Measurements from ENCODE around the gene SYTL1.

Gene SYTL1

GRCh38 chr1:27321813-27322568 lies 19.8 kb upstream of the SYTL1 start, which contains the start of gene TMEM222:
TSS of gene TMEM222 (plus strand) at chr1:27322163. CDS start at chr1:27322198, 35 bp downstream.
- DNase-seq (ENCODE audit: low spot score), result peak; percentile 97

- no peak for DNase-seq (ENCODE audit: low spot score)
Observed at GRCh38 chr1:27322569-27323240, 19.1 kb upstream of the SYTL1 start.

DNA sequence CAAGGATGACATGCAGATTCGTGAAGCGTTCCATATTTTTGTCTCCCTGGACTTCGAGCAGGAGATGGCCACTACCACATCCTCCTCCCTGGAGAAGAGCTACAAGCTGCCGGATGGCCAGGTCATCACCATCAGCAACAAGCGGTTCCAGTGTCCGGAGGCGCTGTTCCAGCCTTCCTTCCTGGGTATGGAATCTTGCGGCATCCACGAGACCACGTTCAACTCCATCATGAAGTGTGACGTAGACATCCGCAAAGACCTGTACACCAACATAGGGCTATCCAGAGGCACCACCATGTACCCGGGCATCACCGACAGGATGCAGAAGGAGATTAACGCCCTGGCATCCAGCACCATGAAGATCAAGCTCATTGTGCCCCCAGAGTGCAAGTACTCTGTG lies 16.5 kb upstream of the SYTL1 start:
- DNase-seq (ENCODE audit: low spot score), result no peak

DNA sequence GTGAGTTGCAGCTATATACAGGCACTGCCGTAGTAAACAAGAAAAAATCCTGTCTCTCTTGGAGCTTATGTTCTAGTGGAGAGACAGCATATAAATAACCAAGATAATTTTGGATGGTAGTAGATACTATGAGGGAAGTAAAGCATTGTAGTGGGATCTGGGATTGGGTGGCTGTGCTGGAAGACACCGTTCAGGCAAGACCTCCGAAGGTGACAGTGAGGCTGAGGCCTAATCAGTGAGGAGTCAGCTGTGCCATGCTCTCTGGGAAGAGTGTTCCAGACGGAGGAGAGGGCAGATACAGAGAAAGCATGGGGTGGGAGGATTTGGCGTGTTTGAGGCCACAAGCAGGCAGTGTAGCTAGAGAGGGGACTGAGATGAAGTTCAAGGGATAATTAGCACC lies 13.9 kb upstream of the SYTL1 start:
- DNase-seq (ENCODE audit: low spot score), result no peak

- DNase-seq (ENCODE audit: low spot score), result no peak
Observed at GRCh38 chr1:27330786-27331185, 11.0 kb upstream of the SYTL1 start.

- no peak for DNase-seq (ENCODE audit: low spot score)
Observed at GRCh38 chr1:27331426-27331825, 10.4 kb upstream of the SYTL1 start.

- no peak for DNase-seq (ENCODE audit: low spot score)
Observed at GRCh38 chr1:27331922-27332321, 9.9 kb upstream of the SYTL1 start.

- peak; percentile 15 for DNase-seq (ENCODE audit: low spot score)
Observed at GRCh38 chr1:27332536-27333281, 9.1 kb upstream of the SYTL1 start.

DNA sequence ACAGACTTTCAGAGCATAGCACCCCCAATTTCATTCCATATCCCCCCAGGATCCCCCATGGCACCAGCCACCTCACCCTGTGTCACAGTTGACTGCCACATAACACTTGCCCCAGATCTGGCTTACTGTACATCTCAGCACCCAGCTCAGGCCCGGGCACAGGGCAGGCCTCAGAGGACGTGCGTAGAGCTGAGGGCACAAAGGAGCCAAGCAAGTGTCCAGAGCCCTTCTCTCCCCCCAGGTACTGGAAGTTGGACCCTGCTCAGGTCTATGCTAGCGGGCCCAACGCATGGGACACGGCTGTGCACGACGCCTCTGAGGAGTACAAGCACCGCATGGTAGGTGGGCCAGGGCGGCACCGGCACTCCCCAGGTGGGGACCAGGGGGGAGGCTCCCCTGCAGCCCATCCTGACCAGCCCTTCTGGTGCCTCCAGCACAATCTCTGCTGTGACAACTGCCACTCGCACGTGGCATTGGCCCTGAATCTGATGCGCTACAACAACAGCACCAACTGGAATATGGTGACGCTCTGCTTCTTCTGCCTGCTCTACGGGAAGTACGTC lies 8.0 kb upstream of the SYTL1 start:
- DNase-seq (ENCODE audit: low spot score), result no peak

DNA sequence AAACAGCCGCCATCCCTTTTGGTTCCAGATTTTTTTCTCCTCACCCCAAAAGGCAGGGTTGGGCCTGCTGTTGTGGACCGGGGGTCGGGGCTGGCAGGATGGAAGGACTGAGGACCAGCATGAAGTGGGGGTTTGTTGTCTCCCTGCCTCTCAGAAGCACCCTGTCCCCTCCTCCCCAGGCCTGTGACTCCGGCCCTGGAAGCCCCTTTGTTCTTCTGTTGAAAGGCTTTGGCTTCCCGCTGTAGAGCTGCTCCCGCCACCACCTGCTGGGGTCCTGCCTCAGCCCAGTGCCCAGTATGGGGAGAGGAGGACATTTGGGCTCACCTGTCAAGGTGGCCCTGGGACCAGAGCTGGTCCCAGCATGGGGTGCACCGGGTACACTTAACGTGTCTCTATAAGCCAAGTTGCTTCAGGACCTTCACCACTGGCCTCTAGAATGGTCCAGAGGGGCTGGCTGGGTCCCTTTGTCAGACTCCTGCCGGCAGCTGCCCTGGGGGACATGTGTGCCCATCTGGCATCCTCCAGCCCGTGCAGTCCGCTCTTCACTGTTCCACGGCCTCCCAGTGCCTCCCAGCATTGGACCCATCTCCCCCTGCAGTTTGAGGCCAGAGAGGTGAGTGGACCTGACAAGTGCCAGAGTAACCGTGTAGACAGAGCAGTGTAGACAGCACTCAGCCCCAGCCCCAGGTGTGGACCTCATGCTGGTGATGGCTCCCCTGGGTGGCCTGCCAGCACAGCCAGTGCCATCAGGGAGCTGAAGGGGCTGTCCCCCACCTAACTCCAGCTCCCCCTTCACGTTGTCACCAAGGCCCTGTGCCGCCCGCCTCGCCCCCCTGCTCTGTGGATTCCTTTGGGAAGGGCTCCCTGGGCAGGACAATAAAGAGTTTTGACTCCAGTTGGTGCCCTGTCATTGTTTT lies 6.1 kb upstream of the SYTL1 start:
- DNase-seq (ENCODE audit: low spot score), result no peak

GRCh38 chr1:27336756-27337155 lies 5.1 kb upstream of the SYTL1 start:
- no peak for DNase-seq (ENCODE audit: low spot score)

- DNase-seq (ENCODE audit: low spot score), result no peak
Observed at GRCh38 chr1:27338751-27339150, 3.1 kb upstream of the SYTL1 start.

DNA sequence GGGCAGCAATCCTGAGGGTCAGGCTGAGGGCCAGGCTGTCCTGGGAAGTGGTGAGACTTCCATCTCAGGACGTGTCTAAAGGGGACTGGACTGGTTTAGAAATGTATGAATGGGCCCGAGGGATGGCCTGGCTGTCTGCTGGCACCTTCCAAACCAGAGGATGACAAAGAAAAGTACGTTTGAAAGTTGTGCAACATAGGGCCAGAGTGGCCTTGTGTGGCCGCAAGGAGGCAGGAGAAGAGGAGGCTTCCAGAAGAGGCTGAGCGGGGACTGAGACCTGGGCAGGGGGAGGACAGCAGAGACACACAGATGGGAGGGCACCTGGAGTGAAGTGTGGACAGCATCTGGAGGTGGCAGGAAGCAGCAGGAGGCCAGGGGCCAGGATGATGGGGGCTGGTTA lies 2.6 kb upstream of the SYTL1 start:
- no peak for DNase-seq (ENCODE audit: low spot score)

DNA sequence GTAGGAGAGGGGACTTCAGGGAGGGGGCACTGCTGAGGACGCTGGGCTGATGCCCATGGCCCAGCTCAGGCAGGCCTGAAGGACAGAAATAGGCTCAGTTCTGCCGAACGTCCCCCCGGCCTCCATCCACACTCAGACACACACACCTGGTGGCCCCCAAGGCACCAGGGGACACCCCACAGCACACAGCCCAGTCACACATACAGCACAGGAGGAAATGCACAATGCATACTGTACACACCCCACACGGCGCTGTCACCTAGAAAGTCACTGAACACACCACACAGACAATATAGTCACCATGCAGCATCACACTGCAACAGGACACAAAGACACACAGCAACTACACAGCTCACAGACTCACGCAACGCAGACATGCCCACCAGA lies 562 bp downstream of the SYTL1 start:
- no peak for DNase-seq (ENCODE audit: low spot score)

GRCh38 chr1:27342778-27343638 lies 1.2 kb downstream of the SYTL1 start:
- no peak for DNase-seq (ENCODE audit: low spot score)

DNA sequence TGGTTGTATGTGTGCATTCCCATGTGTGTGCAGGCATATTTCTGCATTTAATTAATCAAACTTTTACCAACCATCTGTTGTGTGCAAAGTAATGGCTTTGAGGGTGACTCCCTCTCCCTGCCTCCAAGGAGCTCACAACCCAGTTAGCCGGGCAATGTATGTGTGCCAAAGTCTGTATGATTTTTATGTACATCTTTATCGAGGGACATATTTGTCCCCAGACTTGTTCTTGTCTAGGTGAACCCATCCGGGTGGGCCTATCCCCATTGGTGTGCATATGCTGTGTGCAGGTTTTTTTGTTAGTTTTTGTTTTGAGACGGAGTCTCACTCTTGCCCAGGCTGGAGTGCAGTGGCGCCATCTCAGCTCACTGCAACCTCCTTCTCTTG lies 1.8 kb downstream of the SYTL1 start:
- no peak for DNase-seq (ENCODE audit: low spot score)

DNA sequence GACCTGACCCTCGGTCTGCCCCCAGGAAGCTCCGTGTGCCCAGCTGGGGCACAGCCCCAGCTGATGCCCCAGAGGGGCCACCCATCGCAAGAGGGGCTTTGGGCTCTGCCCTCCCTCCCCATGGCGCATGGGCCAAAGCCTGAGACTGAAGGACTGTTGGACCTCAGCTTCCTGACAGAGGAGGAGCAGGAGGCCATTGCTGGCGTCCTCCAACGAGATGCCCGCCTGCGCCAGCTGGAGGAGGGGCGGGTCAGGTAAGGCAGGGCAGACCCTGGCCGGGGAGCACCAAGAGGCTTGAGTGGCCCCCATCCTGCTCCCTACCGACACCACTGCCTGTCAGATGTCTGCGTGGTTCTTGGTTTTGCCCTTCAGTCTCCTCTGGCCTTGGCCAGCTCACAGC lies 3.5 kb downstream of the SYTL1 start:
- no peak for DNase-seq (ENCODE audit: low spot score)

DNA sequence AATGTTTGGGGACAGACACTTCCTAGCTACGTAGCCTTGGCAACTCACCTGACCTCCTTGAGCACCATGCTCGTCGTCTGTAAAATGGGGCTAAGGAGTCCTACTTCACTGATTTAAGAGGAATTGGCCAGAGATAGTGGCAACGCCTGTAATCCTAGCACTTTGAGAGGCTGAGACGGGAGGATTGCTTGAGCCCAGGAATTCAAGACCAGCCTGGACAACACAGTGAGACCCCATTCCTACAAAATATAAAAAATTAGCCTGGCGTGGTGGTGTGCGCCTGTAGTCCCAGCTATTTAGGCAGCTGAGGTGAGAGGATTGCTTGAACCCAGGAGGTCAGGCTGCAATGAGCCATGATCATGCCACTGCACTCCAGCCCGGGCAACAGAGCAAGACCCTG lies 4.5 kb downstream of the SYTL1 start:
- DNase-seq (ENCODE audit: low spot score), result no peak

- DNase-seq (ENCODE audit: low spot score), result no peak
Observed at GRCh38 chr1:27346991-27347624, 5.3 kb downstream of the SYTL1 start.

All from pons (tissue), 1 donor.